HepG2 (cell line): ENCODE data around the gene ZNF17. TPM values are rescaled to one million over a fixed set of nuclear protein-coding genes. Genes with fewer than 3 reads are reported as not detected.
A peak's percentile ranks its signal among the peaks of the same experiment; 100 is the strongest.

Experiments used
- CSRNP2 ChIP-seq: sonication (generic); formaldehyde crosslinking; conservative IDR thresholded peaks from 2 replicates; pipeline ENCODE4 v1.8.0; 2022; ENCODE audit warnings: low read depth, missing genetic modification reagents
- DMAP1 ChIP-seq: IDR thresholded peaks from 2 replicates; pipeline ENCODE4 v1.6.1; 2016
- DMTF1 ChIP-seq: sonication (generic); formaldehyde crosslinking; IDR thresholded peaks from 2 replicates; pipeline ENCODE4 v1.4.0; 2020; ENCODE audit warnings: mild to moderate bottlenecking, missing genetic modification reagents
- FOXA1 ChIP-seq, 2 experiments: fragments of 450-650 bp in 1 of 2; sonication (generic) in 1 of 2; formaldehyde crosslinking in 1 of 2; IDR thresholded peaks; 2 replicates each; pipeline versions ENCODE4 v1.4.0 to v1.6.1; 2016 to 2020; ENCODE audit warnings: missing genetic modification reagents in 1 of 2
- FOXK2 ChIP-seq: fragments of 450-650 bp; IDR thresholded peaks from 2 replicates; pipeline ENCODE4 v1.6.1; 2016
- HNRNPK ChIP-seq: fragments of 200-400 bp; formaldehyde crosslinking; IDR thresholded peaks from 2 replicates; pipeline ENCODE4 v1.6.1; 2018; ENCODE audit warnings: low read length, low read depth, moderate library complexity, mild to moderate bottlenecking; ENCODE audit not compliant: poor library complexity, severe bottlenecking
- JARID2 ChIP-seq: sonication (generic); formaldehyde crosslinking; IDR thresholded peaks from 2 replicates; pipeline ENCODE4 v1.8.1; 2023; ENCODE audit warnings: missing genetic modification reagents, inconsistent platforms; ENCODE audit not compliant: insufficient replicate concordance
- MAZ ChIP-seq, 2 experiments: sonication (generic) in 1 of 2; formaldehyde crosslinking in 1 of 2; IDR thresholded peaks; 2 replicates each; pipeline versions ENCODE4 v1.5.0 to v1.6.1; 2012 to 2020; ENCODE audit warnings: low read depth in 2 of 2, mild to moderate bottlenecking in 2 of 2, borderline replicate concordance in 1 of 2, improper control_type of control experiment in 1 of 2, low read length in 1 of 2, missing genetic modification reagents in 1 of 2, moderate library complexity in 1 of 2
- NR1H2 ChIP-seq: sonication (generic); formaldehyde crosslinking; IDR thresholded peaks from 2 replicates; pipeline ENCODE4 v1.8.1; 2022; ENCODE audit warnings: low read depth, missing genetic modification reagents, borderline replicate concordance
- NRL ChIP-seq: sonication (generic); formaldehyde crosslinking; IDR thresholded peaks from 2 replicates; pipeline ENCODE4 v1.5.0; 2020; ENCODE audit warnings: missing genetic modification reagents, mild to moderate bottlenecking, moderate library complexity, borderline replicate concordance
- POLR2AphosphoS5 ChIP-seq: IDR thresholded peaks from 2 replicates; pipeline ENCODE4 v1.6.1; 2012; ENCODE audit warnings: low read depth, low read length
- RFXAP ChIP-seq: sonication (generic); formaldehyde crosslinking; IDR thresholded peaks from 2 replicates; pipeline ENCODE4 v1.4.0; 2020; ENCODE audit warnings: missing genetic modification reagents, borderline replicate concordance
- SMARCE1 ChIP-seq: fragments of 450-650 bp; IDR thresholded peaks from 2 replicates; pipeline ENCODE4 v1.6.1; 2017; ENCODE audit warnings: borderline replicate concordance
- ZBTB37 ChIP-seq: sonication (generic); formaldehyde crosslinking; IDR thresholded peaks from 2 replicates; pipeline ENCODE4 v1.4.0; 2020; ENCODE audit warnings: mild to moderate bottlenecking, missing genetic modification reagents
- ZNF468 ChIP-seq: sonication (generic); formaldehyde crosslinking; IDR thresholded peaks from 2 replicates; pipeline ENCODE4 v1.8.0; 2022; ENCODE audit warnings: mild to moderate bottlenecking, moderate library complexity, missing genetic modification reagents
- ZNF605 ChIP-seq: sonication (generic); formaldehyde crosslinking; IDR thresholded peaks from 2 replicates; pipeline ENCODE4 v1.8.0; 2022; ENCODE audit warnings: mild to moderate bottlenecking, missing genetic modification reagents
- ZNF781 ChIP-seq: sonication (generic); formaldehyde crosslinking; IDR thresholded peaks from 2 replicates; pipeline ENCODE4 v1.5.1; 2020; ENCODE audit warnings: borderline replicate concordance, mild to moderate bottlenecking, missing genetic modification reagents; ENCODE audit errors: not compliant biosample characterization
- polyA plus RNA-seq, 8 experiments: library from polyadenylated mRNA; depleted of rRNA in 3 of 8; stranded (reverse) in 7 of 8; unstranded in 1 of 8; fragments of >200 nt; fragmentation: Illumina TruSeq in 4 of 8; extraction: Trizol in 4 of 8; gene quantifications; 2 replicates each; pipeline versions ENCODE4 v1.2.1 to v1.2.3, GENCODE V29; 2011 to 2016; ENCODE audit warnings: low read depth in 4 of 8, missing spikeins in 1 of 8, mixed read lengths in 1 of 8; ENCODE audit not compliant: insufficient read depth in 1 of 8
- total RNA-seq, 5 experiments: library from RNA; depleted of rRNA; stranded (reverse); fragments of >200 nt; fragmentation: Illumina TruSeq; extraction: Trizol; gene quantifications; 2 replicates each; pipeline ENCODE4 v1.2.3, GENCODE V29; 2016; ENCODE audit warnings: low read depth in 1 of 5
- TF ChIP-seq, protein P1 (sequence below): IDR thresholded peaks from 2 replicates; pipeline ENCODE4 v1.6.1; 2012; ENCODE audit warnings: low read depth, low read length, improper control_type of control experiment
- TF ChIP-seq, protein P2 (sequence below): sonication (generic); formaldehyde crosslinking; IDR thresholded peaks from 2 replicates; pipeline ENCODE4 v1.9.0; 2021; ENCODE audit warnings: missing genetic modification reagents, borderline replicate concordance

The ZNF17 gene
- total and polyA plus RNA-seq, 2 of the 13 experiments (the other 11 are each of a cell fraction or from before 2014, with no cell fraction given) = 3.7 to 10.1 TPM

DNA sequence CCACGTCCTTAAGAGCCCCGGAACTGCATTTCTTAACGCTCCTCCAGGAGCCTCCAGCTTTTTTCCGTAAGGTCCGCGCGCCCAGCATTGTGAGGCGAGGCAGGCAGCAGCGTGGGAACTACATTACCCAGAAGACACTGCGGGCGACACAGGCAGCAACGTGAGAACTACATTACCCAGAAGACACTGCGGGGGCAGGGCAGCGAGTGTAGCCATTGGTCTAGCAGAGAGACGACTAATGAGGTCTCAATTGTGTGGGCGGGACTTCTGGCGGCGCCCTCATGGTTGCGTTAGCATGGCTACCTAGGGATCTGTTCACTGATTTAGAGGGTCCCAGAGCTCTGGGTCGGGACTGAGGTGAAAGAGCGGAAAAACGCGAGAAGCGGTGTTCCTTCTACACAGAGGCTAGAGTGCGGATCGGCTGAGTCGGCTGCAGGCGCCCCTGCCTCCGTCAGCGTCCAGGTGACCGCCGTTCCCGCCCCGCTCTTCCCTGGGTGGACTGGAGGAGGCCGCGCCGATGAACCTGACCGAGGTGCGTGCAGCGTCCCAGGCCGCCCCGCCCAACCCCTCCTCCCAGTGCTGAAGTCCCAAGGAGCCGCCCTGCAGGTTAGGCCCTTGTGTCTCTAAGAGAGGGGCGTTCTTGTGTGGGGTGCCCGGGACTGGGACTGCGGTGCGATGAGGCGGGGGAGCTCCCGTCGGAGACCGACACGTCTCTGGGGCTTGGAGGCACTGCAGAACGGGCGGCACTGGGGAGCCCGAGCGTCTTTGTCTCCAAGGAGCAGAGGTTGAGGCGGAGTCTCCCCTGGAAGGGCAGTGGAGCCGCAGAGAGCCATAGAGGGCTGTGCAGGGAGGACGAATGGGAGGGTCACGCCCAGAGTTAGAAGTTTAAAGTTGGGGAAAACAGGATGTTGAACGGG lies 24.4 kb downstream of the ZNF17 start, which contains the start of gene ZNF749 (continued):
- TF ChIP-seq FOXK2 (no peak), MAZ (IDR thresholded peaks at IDR 0.05; ENCODE audit: borderline replicate concordance, low read depth, low read length) (0 out of 2 replicates have a peak, but pooled peaks have one; percentile 24), MAZ (CRISPR knock-in tag; IDR thresholded peaks at IDR 0.05; ENCODE audit: low read depth) (peak; percentile 73), ZBTB37 (CRISPR knock-in tag) (no peak), ZNF468 (CRISPR knock-in tag) (no peak), ZNF605 (peak; percentile 55), NR1H2 (CRISPR knock-in tag) (no peak), FOXA1 (IDR thresholded peaks at IDR 0.05) (no peak), FOXA1 (CRISPR knock-in tag; IDR thresholded peaks at IDR 0.05) (no peak), DMAP1 (CRISPR knock-in tag) (peak; percentile 87), JARID2 (CRISPR knock-in tag) (no peak), POLR2AphosphoS5 (peak; percentile 90), ZNF781 (CRISPR knock-in tag) (no peak), SMARCE1 (no peak), RFXAP (0 out of 2 replicates have a peak, but pooled peaks have one; percentile 29), NRL (CRISPR knock-in tag) (peak; percentile 48; the same call in 1 of the 2 replicates), CSRNP2 (CRISPR knock-in tag) (no peak), HNRNPK (no peak), DMTF1 (CRISPR knock-in tag) (no peak; the same call in 1 of the 2 replicates)
- TF ChIP-seq, protein P1, sequence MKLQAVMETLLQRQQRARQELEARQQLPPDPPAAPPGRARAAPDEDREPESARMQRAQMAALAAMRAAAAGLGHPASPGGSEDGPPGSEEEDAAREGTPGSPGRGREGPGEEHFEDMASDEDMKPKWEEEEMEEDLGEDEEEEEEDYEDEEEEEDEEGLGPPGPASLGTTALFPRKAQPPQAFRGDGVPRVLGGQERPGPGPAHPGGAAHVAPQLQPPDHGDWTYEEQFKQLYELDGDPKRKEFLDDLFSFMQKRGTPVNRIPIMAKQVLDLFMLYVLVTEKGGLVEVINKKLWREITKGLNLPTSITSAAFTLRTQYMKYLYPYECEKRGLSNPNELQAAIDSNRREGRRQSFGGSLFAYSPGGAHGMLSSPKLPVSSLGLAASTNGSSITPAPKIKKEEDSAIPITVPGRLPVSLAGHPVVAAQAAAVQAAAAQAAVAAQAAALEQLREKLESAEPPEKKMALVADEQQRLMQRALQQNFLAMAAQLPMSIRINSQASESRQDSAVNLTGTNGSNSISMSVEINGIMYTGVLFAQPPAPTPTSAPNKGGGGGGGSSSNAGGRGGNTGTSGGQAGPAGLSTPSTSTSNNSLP = no peak; the same call in 1 of the 2 replicates
- TF ChIP-seq, protein P2, sequence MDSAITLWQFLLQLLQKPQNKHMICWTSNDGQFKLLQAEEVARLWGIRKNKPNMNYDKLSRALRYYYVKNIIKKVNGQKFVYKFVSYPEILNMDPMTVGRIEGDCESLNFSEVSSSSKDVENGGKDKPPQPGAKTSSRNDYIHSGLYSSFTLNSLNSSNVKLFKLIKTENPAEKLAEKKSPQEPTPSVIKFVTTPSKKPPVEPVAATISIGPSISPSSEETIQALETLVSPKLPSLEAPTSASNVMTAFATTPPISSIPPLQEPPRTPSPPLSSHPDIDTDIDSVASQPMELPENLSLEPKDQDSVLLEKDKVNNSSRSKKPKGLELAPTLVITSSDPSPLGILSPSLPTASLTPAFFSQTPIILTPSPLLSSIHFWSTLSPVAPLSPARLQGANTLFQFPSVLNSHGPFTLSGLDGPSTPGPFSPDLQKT (CRISPR knock-in tag) = no peak
